Measurements from ENCODE around the gene PLCD4. TPM values are rescaled to one million over a fixed set of nuclear protein-coding genes. Genes with fewer than 3 reads are reported as not detected.

Gene PLCD4
- total RNA-seq, 1 experiment from 2014 or later, result 0.24 TPM

GRCh38 chr2:218659988-218660358 is 52.3 kb downstream of the PLCD4 start:
- no peak for DNase-seq (ENCODE audit: low spot score)
- Histone ChIP-seq H3K4me3 (ENCODE audit: low read depth, low read length, poor library complexity, severe bottlenecking) (peak overlapping the region; percentile 89), H3K9me3 (ENCODE audit: low read depth, low read length, poor library complexity, severe bottlenecking) (no peaks in the 10 kb centered on the region), H3K27me3 (replicated peaks; ENCODE audit: insufficient read depth, low read depth, low read length, poor library complexity) (no peaks in the 10 kb centered on the region), H3K27ac (ENCODE audit: low read depth, low read length, poor library complexity, severe bottlenecking) (peak overlapping the region; percentile 85), H3K36me3 (ENCODE audit: insufficient read depth, low read length, poor library complexity, severe bottlenecking) (peaks cover 57% of the 10 kb centered on the region), H3K4me1 (ENCODE audit: insufficient read depth, low read length, poor library complexity, severe bottlenecking) (peaks cover 6% of the 10 kb centered on the region)
- intact Hi-C loops (cut with micrococcal nuclease; ENCODE audit: unreplicated experiment), result no loop called here
- BruUV-seq (replicated peaks), result TSS peak; percentile 93
- TF ChIP-seq CTCF (conservative IDR thresholded peaks at IDR 0.05; ENCODE audit: low read depth, low read length), result no peak
- TF ChIP-seq EZH2 (IDR thresholded peaks at IDR 0.05; ENCODE audit: borderline replicate concordance, low read depth, low read length, poor library complexity, severe bottlenecking), result no peak
- ChIA-PET POLR2A (ENCODE audit: low non-redundant PET) (interaction anchor here (0.6 to 1.2 kb wide), 2 partner anchors 51 to 276 kb away, joined by 4 to 8 read pairs; partner anchors contain the start of gene TTLL4), CTCF (interaction anchor here (0.6 to 2.3 kb wide), 3 partner anchors 32 to 198 kb away, joined by 7 to 28 read pairs (median 14); no protein-coding TSS in a partner anchor)

- BruUV-seq (replicated peaks), result no TSS peak
- H3K4me3 ChIP-seq (ENCODE audit: low read depth, low read length, poor library complexity, severe bottlenecking), result no peak overlapping the region
- no peak for DNase-seq (ENCODE audit: low spot score)
- ChIA-PET POLR2A (ENCODE audit: low non-redundant PET) (interaction anchor here (0.6 kb wide), 1 partner anchor 11 kb away, joined by 4 read pairs; no protein-coding TSS in a partner anchor), CTCF (no interaction called here)
- no peaks in the 10 kb centered on the region for H3K9me3 ChIP-seq (ENCODE audit: low read depth, low read length, poor library complexity, severe bottlenecking)
- peaks cover 6% of the 10 kb centered on the region for H3K4me1 ChIP-seq (ENCODE audit: insufficient read depth, low read length, poor library complexity, severe bottlenecking)
- H3K27ac ChIP-seq (ENCODE audit: low read depth, low read length, poor library complexity, severe bottlenecking), result no peak overlapping the region
- H3K27me3 ChIP-seq (replicated peaks; ENCODE audit: insufficient read depth, low read depth, low read length, poor library complexity), result no peaks in the 10 kb centered on the region
- H3K36me3 ChIP-seq (ENCODE audit: insufficient read depth, low read length, poor library complexity, severe bottlenecking), result peaks cover 55% of the 10 kb centered on the region
- intact Hi-C loops (cut with micrococcal nuclease; ENCODE audit: unreplicated experiment), result no loop called here
- no peak for TF ChIP-seq CTCF (conservative IDR thresholded peaks at IDR 0.05; ENCODE audit: low read depth, low read length)
- TF ChIP-seq EZH2 (IDR thresholded peaks at IDR 0.05; ENCODE audit: borderline replicate concordance, low read depth, low read length, poor library complexity, severe bottlenecking), result no peak
Measured at GRCh38 chr2:218662377-218662776, 54.7 kb downstream of the PLCD4 start.

GRCh38 chr2:218662827-218663226 is 55.1 kb downstream of the PLCD4 start:
- Histone ChIP-seq H3K27ac (ENCODE audit: low read depth, low read length, poor library complexity, severe bottlenecking) (no peak overlapping the region), H3K9me3 (ENCODE audit: low read depth, low read length, poor library complexity, severe bottlenecking) (no peaks in the 10 kb centered on the region), H3K4me3 (ENCODE audit: low read depth, low read length, poor library complexity, severe bottlenecking) (no peak overlapping the region), H3K4me1 (ENCODE audit: insufficient read depth, low read length, poor library complexity, severe bottlenecking) (peaks cover 6% of the 10 kb centered on the region), H3K27me3 (replicated peaks; ENCODE audit: insufficient read depth, low read depth, low read length, poor library complexity) (no peaks in the 10 kb centered on the region), H3K36me3 (ENCODE audit: insufficient read depth, low read length, poor library complexity, severe bottlenecking) (peaks cover 55% of the 10 kb centered on the region)
- no peak for DNase-seq (ENCODE audit: low spot score)
- no TSS peak for BruUV-seq (replicated peaks)
- intact Hi-C loops (cut with micrococcal nuclease; ENCODE audit: unreplicated experiment), result no loop called here
- ChIA-PET CTCF (no interaction called here), POLR2A (ENCODE audit: low non-redundant PET) (no interaction called here)
- TF ChIP-seq CTCF (conservative IDR thresholded peaks at IDR 0.05; ENCODE audit: low read depth, low read length), result no peak
- no peak for TF ChIP-seq EZH2 (IDR thresholded peaks at IDR 0.05; ENCODE audit: borderline replicate concordance, low read depth, low read length, poor library complexity, severe bottlenecking)

Data from A673 (cell line).